DMS114 treated with DMSO at 0.1 percent for 48 hours (cell line): ENCODE results near the gene GNMT.

Experiments
- DNase-seq: peaks from one replicate; lab custom pipeline; 2025; ENCODE audit not compliant: unreplicated experiment; lab: John Stamatoyannopoulos, UW

GNMT gene

GRCh38 chr6:42960243-42961019 is at the start of gene GNMT:
Gene GNMT (plus strand): TSS chr6:42960754. CDS start chr6:42960768, 14 bp downstream.
- peak; percentile 27 for DNase-seq

GRCh38 chr6:42911171-42912021 is 49.2 kb upstream of the GNMT start:
- peak; percentile 45 for DNase-seq

GRCh38 chr6:42914546-42914945 is 46.0 kb upstream of the GNMT start:
- no peak for DNase-seq

GRCh38 chr6:42915732-42916131 is 44.8 kb upstream of the GNMT start, which contains the start of gene PTCRA:
Gene PTCRA (plus strand): TSS chr6:42916053. CDS start chr6:42916070, 17 bp downstream.
- DNase-seq, result no peak

GRCh38 chr6:42916288-42916687 is 44.3 kb upstream of the GNMT start:
- DNase-seq, result no peak

- no peak for DNase-seq
Measured at GRCh38 chr6:42921801-42922200, 38.8 kb upstream of the GNMT start.

GRCh38 chr6:42923666-42924065 is 36.9 kb upstream of the GNMT start:
- no peak for DNase-seq

- DNase-seq, result no peak
Measured at GRCh38 chr6:42925248-42925857, 35.2 kb upstream of the GNMT start.

- DNase-seq, result peak; percentile 98
Measured at GRCh38 chr6:42928986-42929820, 31.4 kb upstream of the GNMT start, which contains the start of gene CNPY3. Gene CNPY3 (plus strand): TSS chr6:42929480. CDS start chr6:42929571, 91 bp downstream.

GRCh38 chr6:42929821-42930360 is 30.7 kb upstream of the GNMT start:
- DNase-seq, result no peak

GRCh38 chr6:42932412-42932811 is 28.1 kb upstream of the GNMT start:
- DNase-seq, result no peak

GRCh38 chr6:42933205-42933604 is 27.3 kb upstream of the GNMT start:
- DNase-seq, result no peak

- DNase-seq, result no peak
Measured at GRCh38 chr6:42935322-42935721, 25.2 kb upstream of the GNMT start.

GRCh38 chr6:42936398-42936797 is 24.2 kb upstream of the GNMT start:
- no peak for DNase-seq

GRCh38 chr6:42937548-42938427 is 22.8 kb upstream of the GNMT start:
- DNase-seq, result no peak

- DNase-seq, result no peak
Measured at GRCh38 chr6:42938428-42938796, 22.1 kb upstream of the GNMT start.

- DNase-seq, result no peak
Measured at GRCh38 chr6:42938987-42939809, 21.4 kb upstream of the GNMT start.

- no peak for DNase-seq
Measured at GRCh38 chr6:42939810-42940167, 20.8 kb upstream of the GNMT start.
